ENCODE measurements around the gene RANBP3L.
"Not testable (repeated sequence)": the region's sequence is repeated elsewhere in the genome, so short reads cannot be mapped to it uniquely, and the experiment has no call there.

The RANBP3L gene

GRCh38 chr5:36285837-36286615 lies 15.7 kb downstream of the RANBP3L start:
- DNase-seq, result no peak

DNA sequence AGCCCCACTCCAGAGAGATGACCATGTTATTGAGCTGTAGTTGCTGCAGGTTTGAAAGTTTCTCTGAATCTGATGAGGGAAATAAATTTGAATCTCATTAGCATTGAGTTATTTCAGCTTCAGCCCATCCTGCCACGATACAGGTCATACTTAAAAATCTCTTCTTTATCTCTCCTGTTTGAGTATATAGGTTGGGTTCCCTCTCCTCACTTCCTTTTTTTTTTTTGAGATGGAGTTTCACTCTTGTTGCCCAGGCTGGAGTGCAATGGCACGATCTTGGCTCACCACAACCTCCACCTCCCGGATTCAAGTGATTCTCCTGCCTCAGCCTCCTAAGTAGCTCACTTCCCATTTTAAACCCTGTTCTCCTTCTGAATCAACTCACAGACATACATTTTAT lies 17.9 kb downstream of the RANBP3L start:
- not testable (repeated sequence) for DNase-seq

DNA sequence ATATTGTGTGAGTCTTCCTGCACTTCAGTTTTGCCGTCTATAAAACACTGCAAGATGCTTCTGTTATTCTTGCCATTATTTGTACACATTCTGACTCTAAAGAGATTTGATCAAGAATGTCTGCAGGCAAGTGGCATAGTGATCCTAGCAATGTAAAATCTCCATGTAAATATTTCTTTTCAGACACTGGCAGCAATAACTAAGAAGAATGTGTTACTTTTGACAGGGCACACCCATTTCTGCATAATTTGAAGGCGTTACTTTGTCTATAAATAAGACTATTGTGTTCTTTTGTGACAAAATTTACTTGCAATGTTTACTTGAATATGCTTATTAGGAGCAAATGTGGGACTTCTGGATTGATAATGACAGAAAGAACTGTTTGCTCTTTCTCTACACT lies 20.1 kb downstream of the RANBP3L start:
- DNase-seq, result no peak

DNA sequence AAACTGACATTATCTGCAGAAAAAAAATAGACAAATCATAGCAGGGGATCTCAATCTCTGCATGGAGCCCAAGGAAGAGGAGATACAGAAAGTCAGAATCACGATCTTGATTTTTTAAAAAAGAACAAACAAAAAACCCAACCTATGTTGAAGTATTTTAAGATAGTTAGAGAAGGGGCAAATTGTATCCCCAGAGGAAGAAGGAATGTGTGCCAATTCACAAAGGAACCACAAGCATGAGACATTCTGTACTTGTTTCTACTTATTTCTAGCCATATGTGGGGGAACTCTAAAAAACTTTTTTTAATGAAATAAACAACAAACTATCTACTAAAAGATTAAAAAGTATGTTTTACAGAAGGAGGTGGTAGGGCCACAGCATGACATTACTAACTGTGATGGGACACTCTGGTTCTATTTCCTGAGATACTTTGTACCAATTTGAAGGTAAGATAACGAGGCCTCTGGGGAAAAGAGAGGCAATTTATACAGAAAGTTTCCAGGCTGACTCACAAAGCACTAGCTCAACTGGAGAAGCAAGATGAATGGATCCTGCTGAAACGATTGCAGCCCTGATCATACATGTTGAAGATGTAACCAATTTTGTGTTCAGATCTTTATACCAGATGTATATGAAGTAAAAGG lies 22.5 kb downstream of the RANBP3L start:
- DNase-seq, result no peak

DNA sequence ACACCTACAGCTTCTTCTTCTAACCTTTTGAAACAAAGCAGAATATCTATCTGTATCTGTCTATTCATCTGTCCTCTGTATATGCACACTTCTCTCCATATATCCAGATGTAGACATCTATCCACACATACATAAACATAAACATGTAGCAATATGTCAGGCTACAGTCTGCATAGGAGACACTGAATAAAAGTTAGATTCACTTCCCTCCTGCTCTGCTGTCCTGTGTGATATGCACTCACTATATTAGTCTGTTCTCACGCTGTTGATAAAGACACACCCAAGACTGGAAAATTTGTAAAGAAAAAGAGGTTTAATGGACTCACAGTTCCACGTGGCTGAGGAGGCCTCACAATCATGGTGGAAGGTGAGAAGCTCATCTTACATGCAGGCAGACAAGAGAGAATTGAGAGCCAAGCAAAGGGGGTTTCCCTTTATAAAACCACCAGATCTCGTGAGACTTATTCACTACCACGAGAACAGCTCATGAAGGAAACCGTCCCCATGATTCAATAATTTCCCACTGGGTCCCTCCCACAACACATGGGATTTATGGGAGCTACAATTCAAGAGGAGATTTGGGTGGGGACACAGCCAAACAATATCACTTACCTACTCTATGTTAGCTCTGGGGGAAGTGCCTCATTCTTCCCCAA lies 24.1 kb downstream of the RANBP3L start:
- DNase-seq, result no peak

DNA sequence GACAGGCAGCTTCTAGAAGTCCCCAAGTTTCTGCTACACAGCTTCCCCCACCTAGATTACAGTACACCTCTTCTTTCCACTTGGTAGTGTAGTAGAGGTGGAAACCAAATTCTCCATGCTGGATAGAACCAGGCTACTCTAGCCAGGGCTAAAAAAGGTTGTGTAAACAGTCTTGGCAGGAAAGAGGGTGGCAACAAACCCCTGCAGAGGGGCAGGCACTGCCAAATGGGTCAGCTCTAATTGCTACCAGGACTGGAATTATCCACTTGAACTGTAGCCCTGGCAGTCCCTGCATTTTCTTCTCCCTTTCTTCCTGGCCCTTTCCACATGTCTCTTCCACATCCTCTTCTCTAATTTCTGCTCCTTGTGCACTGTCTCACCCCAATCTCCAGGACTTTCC lies 24.8 kb downstream of the RANBP3L start:
- DNase-seq, result no peak

- DNase-seq, result no peak
Measured at GRCh38 chr5:36273809-36274526, 27.7 kb downstream of the RANBP3L start.

DNA sequence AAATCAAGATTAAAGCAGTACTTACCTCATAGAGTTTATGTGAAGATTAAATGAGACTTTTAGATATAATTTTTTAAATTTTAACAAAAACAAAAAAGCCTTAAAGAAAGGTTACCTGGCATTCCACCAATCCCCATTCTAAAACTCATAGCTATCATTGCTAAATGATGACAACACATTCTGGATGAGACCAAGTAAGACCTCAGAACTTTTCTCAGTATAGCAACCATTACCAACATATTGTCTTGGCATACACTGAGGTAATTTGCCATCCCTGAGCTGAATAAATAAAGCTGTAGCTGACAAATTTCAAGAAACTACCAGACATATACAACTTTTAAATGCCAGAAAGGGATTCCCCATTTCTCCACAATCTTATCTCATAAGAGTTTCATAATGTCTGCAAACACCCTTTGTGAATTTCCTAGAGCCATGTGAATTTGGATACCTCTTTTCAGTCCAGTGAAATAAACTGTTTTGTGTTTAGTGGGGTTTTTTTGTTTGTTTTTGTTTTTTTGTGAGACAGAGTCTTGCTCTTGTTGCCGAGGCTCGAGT lies 29.5 kb downstream of the RANBP3L start:
- no peak for DNase-seq

- DNase-seq, result no peak
Measured at GRCh38 chr5:36270876-36271575, 30.7 kb downstream of the RANBP3L start.

DNA sequence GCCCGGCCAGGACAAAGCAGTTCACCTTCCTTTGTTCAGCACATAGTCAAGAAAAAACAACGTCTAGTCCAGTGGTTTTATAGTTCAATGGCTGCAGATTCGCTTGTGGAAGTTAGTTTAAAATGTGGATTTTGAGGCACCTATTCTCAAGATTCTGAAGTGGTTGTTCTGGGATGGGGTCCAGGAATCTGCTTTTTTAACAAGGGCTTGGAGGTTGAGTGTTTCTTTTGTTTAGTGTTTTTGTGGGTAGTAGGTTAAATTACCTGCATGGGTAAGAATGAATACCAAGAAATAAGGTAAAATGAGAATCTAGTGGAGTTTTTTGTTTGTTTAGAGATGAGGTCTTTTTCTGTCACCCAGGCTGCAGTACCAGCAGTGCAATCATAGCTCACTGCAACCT lies 31.5 kb downstream of the RANBP3L start:
- DNase-seq, result no peak

GRCh38 chr5:36269478-36269877 lies 32.2 kb downstream of the RANBP3L start:
- DNase-seq, result no peak

- no peak for DNase-seq
Measured at GRCh38 chr5:36267905-36268304, 33.8 kb downstream of the RANBP3L start.

DNA sequence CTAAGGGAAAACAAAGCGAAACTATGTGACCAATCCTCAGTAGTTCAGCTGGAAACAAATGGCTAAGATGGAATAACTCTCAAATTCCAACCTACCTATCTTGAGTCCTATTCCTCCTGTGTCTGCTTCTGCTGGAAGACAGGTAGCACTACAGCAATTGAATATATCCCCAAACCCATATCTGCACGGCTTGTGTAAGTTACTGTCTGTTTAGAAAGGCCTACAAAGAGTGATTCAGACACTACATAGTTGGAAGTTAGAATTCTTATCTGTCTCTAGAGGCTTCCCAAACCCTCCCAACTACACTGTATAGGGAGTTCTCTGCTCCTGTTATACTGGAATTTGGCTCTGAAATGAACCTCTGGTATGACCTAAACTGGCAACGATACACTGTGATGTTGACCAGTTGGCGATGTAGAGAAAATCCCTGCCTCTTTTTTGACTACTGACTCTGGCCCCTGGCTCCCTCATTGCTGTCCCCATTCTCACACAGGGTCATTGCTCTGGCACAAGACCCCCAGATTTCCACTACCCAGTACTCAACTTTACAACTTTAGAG lies 37.4 kb downstream of the RANBP3L start:
- no peak for DNase-seq

GRCh38 chr5:36261186-36261585 lies 40.5 kb downstream of the RANBP3L start:
- DNase-seq, result no peak

GRCh38 chr5:36253575-36253974 lies 48.1 kb downstream of the RANBP3L start:
- DNase-seq, result no peak

- no peak for DNase-seq
Measured at GRCh38 chr5:36252722-36253365, 48.9 kb downstream of the RANBP3L start.

GRCh38 chr5:36251218-36251617 lies 50.5 kb downstream of the RANBP3L start:
- no peak for DNase-seq

GRCh38 chr5:36250427-36250826 lies 51.3 kb downstream of the RANBP3L start:
- DNase-seq, result no peak

DNA sequence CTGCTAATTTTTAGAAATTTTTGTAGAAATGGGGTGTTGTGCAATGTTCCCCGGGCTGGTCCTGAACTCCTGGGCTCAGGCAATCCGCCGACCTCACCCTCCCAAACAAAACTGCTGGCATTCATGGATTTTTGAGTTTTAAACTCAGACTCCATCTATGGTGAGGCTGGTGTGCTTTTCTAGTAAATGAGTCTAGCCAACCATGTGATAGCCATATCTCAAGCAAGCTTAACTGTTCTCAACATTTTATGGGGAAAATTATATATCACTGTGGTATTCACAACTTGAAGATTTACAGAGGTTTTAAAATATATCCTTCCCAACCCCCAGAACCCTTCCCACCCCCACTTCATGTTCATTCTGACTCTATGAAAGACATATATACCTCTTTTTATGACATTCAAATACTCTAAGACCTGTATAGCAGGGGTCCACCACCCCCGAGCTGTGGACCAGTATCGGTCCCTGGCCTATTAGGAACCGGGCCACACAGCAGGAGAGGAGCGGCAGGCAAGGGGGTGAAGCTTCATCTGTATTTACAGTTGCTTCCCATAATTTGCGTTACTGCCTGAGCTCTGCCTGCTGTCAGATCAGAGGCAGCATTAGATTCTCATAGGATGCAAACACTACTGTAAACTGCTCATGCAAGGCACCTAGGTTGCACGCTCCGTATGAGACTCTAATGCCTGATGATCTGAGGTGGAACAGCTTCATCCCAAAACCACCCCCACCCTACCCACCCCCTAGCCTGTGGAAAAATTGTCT lies 55.5 kb downstream of the RANBP3L start:
- DNase-seq, result no peak

GRCh38 chr5:36244076-36244475 lies 57.6 kb downstream of the RANBP3L start:
- no peak for DNase-seq

GRCh38 chr5:36243653-36244052 lies 58.0 kb downstream of the RANBP3L start:
- DNase-seq, result no peak

Data from NCI-H524 treated with DMSO at 0.1 percent for 48 hours (cell line).